NCI-H128 (cell line): ENCODE results near the gene GIPC3.
"Not testable (repeated sequence)": the region's sequence is repeated elsewhere in the genome, so short reads cannot be mapped to it uniquely, and the experiment has no call there.

Experiments
- DNase-seq: peaks from one replicate; lab custom pipeline; 2025; ENCODE audit not compliant: unreplicated experiment; lab: John Stamatoyannopoulos, UW

GIPC3 gene

GRCh38 chr19:3615524-3616135 is 30.4 kb downstream of the GIPC3 start:
- DNase-seq: no peak

- no peak for DNase-seq
Observed at GRCh38 chr19:3617463-3617862, 32.2 kb downstream of the GIPC3 start.

GRCh38 chr19:3618144-3618810 is 33.0 kb downstream of the GIPC3 start:
- DNase-seq: no peak

GRCh38 chr19:3618811-3619630 is 33.7 kb downstream of the GIPC3 start:
- DNase-seq: no peak

GRCh38 chr19:3619631-3620012 is 34.3 kb downstream of the GIPC3 start:
- no peak for DNase-seq

GRCh38 chr19:3620145-3620816 is 35.0 kb downstream of the GIPC3 start:
- DNase-seq: no peak

- no peak for DNase-seq
Observed at GRCh38 chr19:3620817-3621547, 35.7 kb downstream of the GIPC3 start.

GRCh38 chr19:3621689-3622088 is 36.4 kb downstream of the GIPC3 start:
- no peak for DNase-seq

- no peak for DNase-seq
Observed at GRCh38 chr19:3622224-3622623, 36.9 kb downstream of the GIPC3 start.

GRCh38 chr19:3623716-3624115 is 38.4 kb downstream of the GIPC3 start:
- DNase-seq: no peak

- DNase-seq: no peak
Observed at GRCh38 chr19:3625996-3626472, 40.8 kb downstream of the GIPC3 start.

GRCh38 chr19:3626473-3627350 is 41.4 kb downstream of the GIPC3 start, which contains the start of gene CACTIN:
Gene CACTIN, minus strand, starts transcription at chr19:3626790. Its CDS starts 28 bp downstream, at chr19:3626762.
- DNase-seq: peak; percentile 96

GRCh38 chr19:3627351-3627723 is 42.1 kb downstream of the GIPC3 start:
- DNase-seq: no peak

- DNase-seq: not testable (repeated sequence)
Observed at GRCh38 chr19:3628766-3629165, 43.5 kb downstream of the GIPC3 start.

GRCh38 chr19:3631053-3631861 is 46.0 kb downstream of the GIPC3 start:
- DNase-seq: no peak

GRCh38 chr19:3632098-3632497 is 46.8 kb downstream of the GIPC3 start:
- DNase-seq: no peak

GRCh38 chr19:3632739-3633558 is 47.7 kb downstream of the GIPC3 start:
- DNase-seq: no peak

GRCh38 chr19:3633559-3633988 is 48.3 kb downstream of the GIPC3 start:
- no peak for DNase-seq
